K562 (cell line): ENCODE results near the gene TCEAL5. TPM values are rescaled to one million over a fixed set of nuclear protein-coding genes. Genes with fewer than 3 reads are reported as not detected.

Source experiments
- ATAC-seq: fragments of 200-7000 bp; cut with Tn5 transposase; 3 replicates; pipeline ENCODE4 v1.9.1; 2020; ENCODE audit warnings: moderate library complexity
- BruUV-seq: library from RNA; stranded (reverse); fragments of 400-500 nt; replicated peaks from 2 replicates; lab custom pipeline; 2021; lab: Mats Ljungman, UMichigan
- CTCF ChIA-PET: fragments of 300-600 bp; formaldehyde crosslinking; extraction: SDS; loops from one replicate; lab custom pipeline; 2021; ENCODE audit warnings: low intra/inter-chr PET ratio; lab: Yijun Ruan, JAX
- POLR2A ChIA-PET: fragments of 300-600, 350-650 bp; sonication (Branson Sonifier 250); formaldehyde crosslinking; extraction: SDS; loops from one replicate; lab custom pipeline; 2021; ENCODE audit warnings: antibody characterized with exemption, inconsistent platforms; lab: Yijun Ruan, JAX
- DNase-seq, 4 experiments: peaks; one replicate each; pipeline versions ENCODE4 v3.0.0 to v3.0.0-alpha.2; 2011 to 2018; ENCODE audit warnings: low spot score in 3 of 4, mixed read lengths in 3 of 4; ENCODE audit errors: extremely low read depth in 1 of 4
- FAIRE-seq: peaks from 2 replicates; lab custom pipeline; 2011; peaks lifted over from hg19 to GRCh38; lab: Jason Lieb, UNC
- H2AFZ ChIP-seq: 2 replicates; pipeline ENCODE4 v1.6.0; 2011; ENCODE audit warnings: low read depth, low read length, control low read depth, inconsistent platforms
- H3K27ac ChIP-seq: fragments of 200-600 bp; 3 replicates; pipeline ENCODE4 v1.8.0; 2011; ENCODE audit warnings: low read depth, mild to moderate bottlenecking, control low read depth, inconsistent platforms, low read length, moderate library complexity, mixed read lengths; ENCODE audit errors: extremely low read depth
- H3K27me3 ChIP-seq, 2 experiments: fragments of 300-600 bp in 1 of 2; 2 replicates in 1 of 2; 3 replicates in 1 of 2; pipeline versions ENCODE4 v1.6.0 to v1.8.0; 2011; ENCODE audit warnings: inconsistent platforms in 2 of 2, low read length in 2 of 2, mild to moderate bottlenecking in 1 of 2, mixed read lengths in 1 of 2, moderate library complexity in 1 of 2; ENCODE audit not compliant: control insufficient read depth in 2 of 2, insufficient read depth in 2 of 2
- H3K36me3 ChIP-seq: fragments of 300-600 bp; 3 replicates; pipeline ENCODE4 v1.8.0; 2011; ENCODE audit warnings: mild to moderate bottlenecking, low read length, inconsistent platforms; ENCODE audit not compliant: control insufficient read depth, insufficient read depth
- H3K4me1 ChIP-seq, 2 experiments: fragments of 200-600 bp in 1 of 2; replicated peaks in 1 of 2; 2 replicates in 1 of 2; 3 replicates in 1 of 2; pipeline versions ENCODE4 v1.5.1 to v1.8.0; 2011; ENCODE audit warnings: inconsistent platforms in 2 of 2, low read length in 2 of 2, mild to moderate bottlenecking in 1 of 2, mixed read lengths in 1 of 2, moderate library complexity in 1 of 2; ENCODE audit not compliant: control insufficient read depth in 2 of 2, insufficient read depth in 2 of 2
- H3K4me2 ChIP-seq: 2 replicates; pipeline ENCODE4 v1.6.1; 2011; ENCODE audit warnings: low read length, control low read depth, inconsistent platforms, mixed read lengths; ENCODE audit not compliant: insufficient read depth
- H3K4me3 ChIP-seq: fragments of 200-600 bp; sonication (generic), shearing (Covaris generic); 2 replicates; pipeline ENCODE4 v1.5.1; 2016; ENCODE audit warnings: control low read depth, inconsistent platforms
- H3K79me2 ChIP-seq: fragments of 200-600 bp; 3 replicates; pipeline ENCODE4 v1.8.0; 2011; ENCODE audit warnings: low read length, inconsistent platforms; ENCODE audit not compliant: control insufficient read depth, insufficient read depth
- H3K9ac ChIP-seq, 2 experiments: 2 replicates each; pipeline versions ENCODE4 v1.6.0 to v1.6.1; 2011; ENCODE audit warnings: low read depth in 2 of 2, low read length in 2 of 2, control low read depth in 1 of 2, inconsistent platforms in 1 of 2, mild to moderate bottlenecking in 1 of 2, mixed read lengths in 1 of 2; ENCODE audit not compliant: insufficient read depth in 1 of 2
- H3K9me1 ChIP-seq: one replicate; pipeline ENCODE4 v1.6.0; 2011; ENCODE audit warnings: inconsistent platforms, mild to moderate bottlenecking, low read length, moderate library complexity; ENCODE audit not compliant: control insufficient read depth, insufficient read depth
- H3K9me3 ChIP-seq: replicated peaks from 2 replicates; pipeline ENCODE4 v1.5.1; 2011; ENCODE audit warnings: low read depth, low read length, inconsistent platforms; ENCODE audit not compliant: control insufficient read depth, insufficient read depth
- H4K20me1 ChIP-seq: replicated peaks from 2 replicates; pipeline ENCODE4 v1.6.1; 2011; ENCODE audit warnings: low read length, inconsistent platforms, mixed read lengths; ENCODE audit not compliant: control insufficient read depth, insufficient read depth
- FOXJ2 ChIP-seq: fragments of 200-800 bp; sonication (Bioruptor generic); IDR thresholded peaks from 2 replicates; pipeline ENCODE4 v1.6.1; 2016; ENCODE audit warnings: missing genetic modification characterization, missing compliant biosample characterization
- PATZ1 ChIP-seq: fragments of 250-450 bp; sonication (Bioruptor Pico); IDR thresholded peaks from 2 replicates; pipeline ENCODE4 v1.5.0; 2020; ENCODE audit warnings: mild to moderate bottlenecking, borderline replicate concordance
- PYGO2 ChIP-seq: fragments of 450-650 bp; IDR thresholded peaks from 2 replicates; pipeline ENCODE4 v1.6.1; 2016; ENCODE audit warnings: mild to moderate bottlenecking, missing genetic modification characterization, moderate library complexity, missing compliant biosample characterization
- ZNF134 ChIP-seq: fragments of 250-450 bp; sonication (Bioruptor Pico); conservative IDR thresholded peaks from 2 replicates; pipeline ENCODE4 v1.4.0; 2020
- ZNF224 ChIP-seq: sonication (generic); formaldehyde crosslinking; IDR thresholded peaks from 2 replicates; pipeline ENCODE4 v1.8.0; 2022; ENCODE audit warnings: mild to moderate bottlenecking, missing genetic modification reagents
- ZNF232 ChIP-seq: sonication (generic); formaldehyde crosslinking; IDR thresholded peaks from 2 replicates; pipeline ENCODE4 v1.8.0; 2022; ENCODE audit warnings: mild to moderate bottlenecking, missing genetic modification reagents
- ZNF584 ChIP-seq: fragments of 200-800 bp; sonication (Bioruptor generic); IDR thresholded peaks from 2 replicates; pipeline ENCODE4 v1.6.1; 2016; ENCODE audit warnings: low read depth, mild to moderate bottlenecking, missing genetic modification characterization, missing compliant biosample characterization
- ZNF75A ChIP-seq: fragments of 450-650 bp; formaldehyde crosslinking; IDR thresholded peaks from 2 replicates; pipeline ENCODE4 v1.4.0; 2020; ENCODE audit warnings: mild to moderate bottlenecking
- ZNF778 ChIP-seq: fragments of 450-650 bp; formaldehyde crosslinking; IDR thresholded peaks from 2 replicates; pipeline ENCODE4 v1.4.0; 2020; ENCODE audit warnings: mild to moderate bottlenecking, moderate library complexity
- in situ Hi-C: fragments of 300-500 bp; cut with MboI; formaldehyde crosslinking; loops from 4 replicates; pipeline ENCODE4 v1.15.0; 2018; ENCODE audit warnings: inconsistent platforms, mixed read lengths
- intact Hi-C: fragments of 100-400 bp; cut with micrococcal nuclease; formaldehyde crosslinking; loops from 2 replicates; pipeline ENCODE4 v1.14.2; 2022
- polyA plus RNA-seq, 8 experiments: library from polyadenylated mRNA; depleted of rRNA in 4 of 8; stranded (reverse) in 5 of 8; unstranded in 3 of 8; fragments of >200 nt; fragmentation: Nextera tagmentation in 2 of 8; fragmentation: Illumina TruSeq in 1 of 8; extraction: Ambion mirVana in 2 of 8; extraction: Trizol in 1 of 8; gene quantifications; 2 replicates each; pipeline versions ENCODE4 v1.2.1 to v1.2.3, GENCODE V29; 2011 to 2014; ENCODE audit warnings: inconsistent platforms in 1 of 8, missing spikeins in 1 of 8
- total RNA-seq, 7 experiments: library from RNA; depleted of rRNA in 6 of 7; stranded (reverse); fragments of >200 nt in 6 of 7; fragmentation: Illumina TruSeq in 2 of 7; extraction: Trizol in 2 of 7; gene quantifications; 2 replicates each; pipeline versions ENCODE4 v1.2.1 to v1.2.3, GENCODE V29; 2011 to 2021; ENCODE audit warnings: low replicate concordance in 1 of 7
- TF ChIP-seq, protein P1 (sequence below): fragments of 250-450 bp; sonication (Bioruptor Pico); IDR thresholded peaks from 2 replicates; pipeline ENCODE4 v1.8.0; 2022; ENCODE audit warnings: inconsistent platforms, mild to moderate bottlenecking, moderate library complexity, borderline replicate concordance

The TCEAL5 gene
- total and polyA plus RNA-seq, 9 of the 15 experiments (the other 6 are each of a cell fraction or from before 2014, with no cell fraction given): 0.10 to 0.18 TPM; not detected in 7

GRCh38 chrX:103256651-103257050 lies 19.9 kb downstream of the TCEAL5 start:
- TF ChIP-seq ZNF224 (CRISPR knock-in tag): no peak
- TF ChIP-seq ZNF232 (CRISPR knock-in tag): no peak
- TF ChIP-seq ZNF75A (CRISPR knock-in tag): no peak
- TF ChIP-seq PATZ1 (CRISPR knock-in tag): no peak
- TF ChIP-seq ZNF134 (CRISPR knock-in tag): no peak
- TF ChIP-seq ZNF778 (CRISPR knock-in tag): no peak
- no peak for TF ChIP-seq ZNF584 (CRISPR knock-in tag)
- TF ChIP-seq FOXJ2 (tag): no peak
- TF ChIP-seq, protein P1, sequence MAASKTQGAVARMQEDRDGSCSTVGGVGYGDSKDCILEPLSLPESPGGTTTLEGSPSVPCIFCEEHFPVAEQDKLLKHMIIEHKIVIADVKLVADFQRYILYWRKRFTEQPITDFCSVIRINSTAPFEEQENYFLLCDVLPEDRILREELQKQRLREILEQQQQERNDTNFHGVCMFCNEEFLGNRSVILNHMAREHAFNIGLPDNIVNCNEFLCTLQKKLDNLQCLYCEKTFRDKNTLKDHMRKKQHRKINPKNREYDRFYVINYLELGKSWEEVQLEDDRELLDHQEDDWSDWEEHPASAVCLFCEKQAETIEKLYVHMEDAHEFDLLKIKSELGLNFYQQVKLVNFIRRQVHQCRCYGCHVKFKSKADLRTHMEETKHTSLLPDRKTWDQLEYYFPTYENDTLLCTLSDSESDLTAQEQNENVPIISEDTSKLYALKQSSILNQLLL (CRISPR knock-in tag): no peak
- no peak for TF ChIP-seq PYGO2 (tag)
- H3K27me3 ChIP-seq: no peaks in the 10 kb centered on the region
- intact Hi-C loops (no loop called here), in situ Hi-C loops (no loop called here)
- POLR2A ChIA-PET: interaction anchor here (0.6 kb wide), 1 partner anchor 1866 kb away, joined by 3 read pairs; no protein-coding TSS in a partner anchor
- H3K9me1 ChIP-seq: no peaks in the 10 kb centered on the region
- BruUV-seq: no TSS peak
- no peak overlapping the region for H3K27ac ChIP-seq
- DNase-seq (no peak), ATAC-seq (no peak), FAIRE-seq (no peak)
- H3K36me3 ChIP-seq: peaks cover 13% of the 10 kb centered on the region; the same call in 2 of the 3 replicates
- no peak overlapping the region for H3K9ac ChIP-seq
- no peak overlapping the region for H3K4me3 ChIP-seq
- H3K4me1 ChIP-seq: peaks cover 6 to 28% of the 10 kb centered on the region in 2 experiments; a peak in 4 of 5 replicates
- H3K4me2 ChIP-seq: no peak overlapping the region
- peaks cover 30% of the 10 kb centered on the region for H3K79me2 ChIP-seq
- CTCF ChIA-PET: no interaction called here
- no peak overlapping the region for H2AFZ ChIP-seq
- H4K20me1 ChIP-seq: no peaks in the 10 kb centered on the region
- no peaks in the 10 kb centered on the region for H3K9me3 ChIP-seq
